Stimulated activated CD4-positive, alpha-beta T cell treated with anti-CD3 and anti-CD28 coated beads, Interleukin-12 subunit alpha, Interleukin-12 subunit beta, amount 100 ng/mL, for 24 hours (primary cell): ENCODE data around the gene MYO1E.
"Not testable (repeated sequence)": the region's sequence is repeated elsewhere in the genome, so short reads cannot be mapped to it uniquely, and the experiment has no call there.

Source experiments
- DNase-seq, 2 experiments: peaks; one replicate each; pipeline ENCODE4 v3.0.0-alpha.2; 2020; ENCODE audit warnings: low read depth in 2 of 2

Gene MYO1E

GRCh38 chr15:59387196-59387878 is 14.7 kb upstream of the MYO1E start:
- not testable (repeated sequence) for DNase-seq

DNA sequence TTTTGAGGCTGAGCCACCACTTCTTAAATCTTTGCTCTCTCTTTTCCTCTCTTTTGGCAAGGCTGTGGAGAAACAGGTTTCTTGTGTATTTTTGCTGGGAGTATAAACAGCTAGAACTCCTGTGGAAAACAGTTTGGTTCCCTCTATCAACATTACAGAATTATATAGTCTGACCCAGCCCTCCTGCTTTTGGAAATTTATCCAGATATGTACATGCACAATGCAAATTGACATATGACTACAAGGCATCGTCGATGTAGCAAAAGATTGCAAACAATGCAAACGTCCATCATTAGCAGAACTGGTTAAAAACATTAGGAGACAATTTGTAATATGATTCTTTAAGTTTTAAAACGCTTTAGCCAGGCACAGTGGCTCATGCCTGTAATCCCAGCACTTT is 12.5 kb upstream of the MYO1E start:
- DNase-seq, result no peak

DNA sequence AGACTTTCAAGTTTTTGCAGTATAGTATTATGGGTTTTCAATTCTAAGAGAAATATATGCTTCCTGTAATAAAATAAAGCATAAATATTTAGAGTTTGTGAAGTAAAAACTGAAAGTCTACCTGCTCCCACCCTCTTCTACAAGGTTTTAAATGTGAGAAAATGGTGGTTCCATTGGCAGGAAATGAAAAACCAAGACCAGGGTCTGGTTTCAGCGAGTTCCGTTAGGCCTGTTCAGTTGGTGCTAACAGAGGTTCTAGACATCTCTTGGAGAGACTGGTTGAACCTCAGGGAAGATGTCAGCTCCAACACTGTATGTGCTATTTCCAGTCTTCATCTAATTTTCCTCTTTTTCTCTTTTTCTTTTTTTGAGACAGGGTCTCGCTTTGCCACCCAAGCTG is 11.8 kb upstream of the MYO1E start:
- no peak for DNase-seq

- DNase-seq, result no peak
Observed at GRCh38 chr15:59380902-59381610, 8.4 kb upstream of the MYO1E start.

- DNase-seq, result no peak
Observed at GRCh38 chr15:59379531-59379930, 6.9 kb upstream of the MYO1E start.

- no peak for DNase-seq
Observed at GRCh38 chr15:59378855-59379254, 6.2 kb upstream of the MYO1E start.

- no peak for DNase-seq
Observed at GRCh38 chr15:59377924-59378323, 5.3 kb upstream of the MYO1E start.

GRCh38 chr15:59376733-59377132 is 4.1 kb upstream of the MYO1E start:
- DNase-seq, result no peak

DNA sequence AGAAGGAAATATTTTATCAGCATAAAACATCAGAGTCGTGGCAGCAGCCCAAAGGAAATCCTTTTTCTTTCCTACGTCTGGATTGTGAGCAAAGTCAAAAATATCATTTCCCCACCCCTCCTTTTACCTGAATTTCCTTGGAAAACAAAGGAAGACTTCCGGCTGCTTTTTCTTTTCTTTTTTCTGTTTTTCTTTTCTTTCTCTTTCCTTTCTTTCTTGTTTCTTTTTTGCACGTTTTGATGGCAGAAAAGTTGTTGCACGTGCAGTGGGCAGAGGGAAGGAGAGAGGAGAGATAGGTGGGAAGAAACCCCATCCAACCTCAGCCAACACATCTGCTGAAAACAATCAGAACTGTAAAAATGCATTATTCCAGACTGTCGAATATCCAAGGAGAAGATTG is 544 bp upstream of the MYO1E start:
- DNase-seq, result no peak

DNA sequence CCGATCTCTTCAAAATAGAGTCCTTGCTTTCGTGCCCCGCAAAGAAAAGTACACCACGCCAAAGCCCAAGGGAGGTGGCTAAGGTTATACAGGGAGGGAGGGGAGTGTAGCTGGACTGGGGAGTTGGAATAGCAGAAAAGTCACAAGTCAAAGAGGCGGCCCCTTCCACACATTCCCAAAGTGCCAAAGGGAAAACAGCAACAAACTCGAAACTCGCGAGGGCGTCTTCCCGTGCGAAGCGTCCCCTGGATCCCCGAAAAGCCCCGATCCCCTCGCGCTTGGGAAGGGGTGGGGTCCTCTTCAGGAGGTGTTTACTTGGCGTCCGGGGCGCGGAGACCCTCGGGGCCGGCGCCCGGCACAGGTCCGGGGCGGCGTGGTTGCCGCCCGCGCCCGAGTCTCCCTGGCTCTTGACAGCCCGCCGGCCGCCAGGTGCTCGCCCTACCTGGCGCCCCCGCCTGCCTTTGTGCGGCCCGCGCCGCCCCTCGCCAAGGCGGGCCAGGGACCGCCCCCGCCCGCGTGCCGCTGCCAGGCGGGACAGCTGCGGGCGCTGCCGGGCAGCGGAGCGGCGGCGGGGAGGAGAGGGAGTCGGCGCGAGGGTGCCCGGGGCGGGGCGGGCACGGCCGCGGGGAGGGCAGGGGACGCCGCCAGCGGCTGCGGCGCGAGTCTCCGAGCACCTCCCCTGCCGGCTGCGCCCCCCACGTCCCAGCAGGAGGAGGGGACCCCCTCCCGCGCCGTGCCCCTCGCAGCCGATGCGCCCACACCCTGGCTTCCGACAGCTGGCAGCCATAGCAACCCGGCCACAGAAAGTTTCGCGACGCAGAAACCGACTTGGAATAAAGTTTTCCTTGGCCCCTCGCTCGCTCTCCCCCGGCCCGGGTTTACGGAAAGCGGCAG is 966 bp downstream of the MYO1E start:
- no peak for DNase-seq

- no peak for DNase-seq
Observed at GRCh38 chr15:59369597-59369996, 3.1 kb downstream of the MYO1E start.

- no peak for DNase-seq
Observed at GRCh38 chr15:59367022-59367451, 5.6 kb downstream of the MYO1E start.

GRCh38 chr15:59366333-59367021 is 6.2 kb downstream of the MYO1E start:
- no peak for DNase-seq

GRCh38 chr15:59364248-59364647 is 8.4 kb downstream of the MYO1E start:
- no peak for DNase-seq

GRCh38 chr15:59362331-59362730 is 10.3 kb downstream of the MYO1E start:
- no peak for DNase-seq

DNA sequence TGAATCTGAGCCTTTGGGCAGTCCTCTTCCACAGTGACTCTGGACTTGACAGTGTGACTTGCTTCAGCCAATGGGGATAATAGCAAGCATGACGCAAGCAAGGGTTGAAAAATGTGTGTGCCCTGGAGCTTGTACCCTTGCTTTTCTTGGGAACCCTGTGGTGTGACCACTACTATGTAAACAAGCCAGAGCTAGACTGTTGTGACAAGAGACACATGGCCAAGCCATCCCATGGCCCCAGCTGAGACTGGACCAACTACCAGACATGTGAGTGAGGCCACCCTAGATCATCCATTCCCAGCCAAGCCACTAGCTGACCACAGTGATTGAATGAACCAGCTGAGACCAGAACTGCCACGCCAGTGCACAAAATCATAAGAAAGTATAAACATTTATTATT is 11.8 kb downstream of the MYO1E start:
- no peak for DNase-seq

DNA sequence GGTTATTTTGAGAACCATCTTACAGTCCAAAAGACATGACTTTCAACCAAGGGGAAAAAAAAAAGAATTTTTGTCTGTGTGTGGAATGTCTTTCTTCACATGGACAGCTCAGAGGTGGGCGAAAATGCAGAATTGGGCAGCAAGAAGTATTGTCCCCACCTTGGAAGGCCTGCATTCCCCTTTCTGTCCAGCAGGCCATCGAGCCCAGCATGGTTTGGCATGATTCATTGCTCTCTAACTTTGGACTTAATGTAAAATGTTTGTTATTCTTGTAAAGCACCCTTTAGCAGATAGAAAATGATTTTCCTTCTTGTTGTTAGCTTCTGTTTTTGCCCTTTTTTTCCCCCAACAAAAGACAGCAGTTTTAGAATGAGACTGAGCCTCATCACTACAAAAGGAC is 12.4 kb downstream of the MYO1E start:
- no peak for DNase-seq

GRCh38 chr15:59355730-59356129 is 16.9 kb downstream of the MYO1E start:
- no peak for DNase-seq

DNA sequence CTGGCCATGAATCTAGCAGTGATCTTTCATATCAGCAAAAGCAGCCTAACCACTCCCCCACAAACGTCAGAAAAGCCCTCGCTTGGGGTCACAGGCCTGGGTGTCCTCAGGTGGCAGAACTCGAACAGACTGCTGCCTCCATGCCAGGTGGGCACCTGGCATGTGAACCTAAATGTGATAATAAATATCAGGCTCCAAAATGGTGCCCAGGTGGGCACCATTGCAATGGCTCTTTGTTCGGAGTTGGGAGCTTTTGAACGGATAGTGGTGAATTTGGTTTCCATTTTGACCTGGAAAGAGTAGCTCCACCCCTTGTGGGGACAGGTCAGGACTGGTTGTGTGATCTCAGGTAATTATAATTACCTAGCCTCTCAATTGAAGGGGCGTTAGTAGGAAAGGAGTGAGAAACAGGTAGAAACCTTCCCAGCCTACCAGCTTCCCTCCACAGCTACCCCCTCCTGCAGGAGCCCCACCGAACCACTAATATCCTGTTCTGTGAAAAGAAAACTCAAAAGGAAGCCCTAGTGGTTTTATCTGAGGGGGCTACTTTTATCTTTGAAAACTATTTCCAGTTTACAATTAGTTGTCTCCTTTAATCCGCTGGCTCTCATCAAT is 18.1 kb downstream of the MYO1E start:
- no peak for DNase-seq

GRCh38 chr15:59353994-59354416 is 18.7 kb downstream of the MYO1E start:
- no peak for DNase-seq

DNA sequence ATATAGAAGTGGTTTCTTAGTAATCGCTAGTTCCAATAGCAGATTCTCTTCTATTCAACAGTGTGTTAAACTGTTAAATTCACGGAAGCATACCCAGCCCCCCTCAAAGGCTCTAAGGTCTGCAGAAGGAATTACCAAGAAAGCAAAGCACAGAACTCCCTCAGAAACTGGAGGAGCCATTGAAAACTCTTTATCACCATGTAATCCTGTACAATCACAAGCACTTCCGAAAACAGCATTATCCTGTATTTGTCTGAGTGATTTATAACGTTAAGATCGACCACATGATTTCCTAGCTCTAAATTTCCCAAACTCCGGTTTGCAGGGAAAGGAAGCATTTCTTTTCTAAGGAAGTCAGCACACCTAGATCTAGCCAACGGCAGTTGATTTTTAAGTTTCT is 20.0 kb downstream of the MYO1E start:
- DNase-seq, result no peak
